Keratinocyte (primary cell): ENCODE results near the gene CELSR1. TPM values are rescaled to one million over a fixed set of nuclear protein-coding genes. Genes with fewer than 3 reads are reported as not detected.

Experiments used
- DNase-seq: peaks from one replicate; pipeline ENCODE4 v3.0.0-alpha.2; 2011; ENCODE audit warnings: low read depth, missing footprints, low spot score
- FAIRE-seq: peaks from 2 replicates; lab custom pipeline; 2011; peaks lifted over from hg19 to GRCh38; lab: Jason Lieb, UNC
- H2AFZ ChIP-seq: 2 replicates; pipeline ENCODE4 v1.6.0; 2012; ENCODE audit warnings: low read length, control low read depth, inconsistent platforms; ENCODE audit not compliant: control insufficient read depth
- H3K27ac ChIP-seq: 2 replicates; pipeline ENCODE4 v1.5.1; 2011; ENCODE audit warnings: low read length; ENCODE audit not compliant: control insufficient read depth, insufficient read depth
- H3K27me3 ChIP-seq: 3 replicates; pipeline ENCODE4 v1.6.0; 2011; ENCODE audit warnings: low read length; ENCODE audit not compliant: control insufficient read depth, insufficient read depth; ENCODE audit errors: extremely low read depth
- H3K36me3 ChIP-seq, 2 experiments: 2 replicates in 1 of 2; 3 replicates in 1 of 2; pipeline ENCODE4 v1.5.1; 2011; ENCODE audit warnings: low read length in 2 of 2, mild to moderate bottlenecking in 1 of 2; ENCODE audit not compliant: control insufficient read depth in 2 of 2, insufficient read depth in 2 of 2; ENCODE audit errors: extremely low read depth in 1 of 2
- H3K4me1 ChIP-seq: 3 replicates; pipeline ENCODE4 v1.5.1; 2011; ENCODE audit warnings: low read length; ENCODE audit not compliant: control insufficient read depth, insufficient read depth; ENCODE audit errors: extremely low read depth
- H3K4me2 ChIP-seq: 3 replicates; pipeline ENCODE4 v1.6.0; 2011; ENCODE audit warnings: low read depth, low read length; ENCODE audit not compliant: control insufficient read depth, insufficient read depth; ENCODE audit errors: extremely low read depth
- H3K4me3 ChIP-seq, 3 experiments: fragments of 200-600 bp in 1 of 3; sonication (generic) in 1 of 3; 2 replicates in 2 of 3; 3 replicates in 1 of 3; pipeline ENCODE4 v1.5.1; 2011 to 2016; ENCODE audit warnings: low read length in 3 of 3, mild to moderate bottlenecking in 3 of 3, control low read depth in 2 of 3, inconsistent platforms in 1 of 3, low read depth in 1 of 3, mixed read lengths in 1 of 3, mixed run types in 1 of 3, moderate library complexity in 1 of 3; ENCODE audit not compliant: control insufficient read depth in 2 of 3, insufficient read depth in 2 of 3; ENCODE audit errors: extremely low read depth in 1 of 3
- H3K79me2 ChIP-seq: 2 replicates; pipeline ENCODE4 v1.6.0; 2012; ENCODE audit warnings: low read length; ENCODE audit not compliant: control insufficient read depth, insufficient read depth
- H3K9ac ChIP-seq: 3 replicates; pipeline ENCODE4 v1.6.0; 2011; ENCODE audit warnings: low read length; ENCODE audit not compliant: control insufficient read depth, insufficient read depth; ENCODE audit errors: extremely low read depth
- H3K9me1 ChIP-seq: 3 replicates; pipeline ENCODE4 v1.6.0; 2011; ENCODE audit warnings: low read length; ENCODE audit not compliant: control insufficient read depth, insufficient read depth; ENCODE audit errors: extremely low read depth
- H3K9me3 ChIP-seq: 2 replicates; pipeline ENCODE4 v1.5.1; 2012; ENCODE audit warnings: low read depth, low read length; ENCODE audit not compliant: control insufficient read depth
- H4K20me1 ChIP-seq: 3 replicates; pipeline ENCODE4 v1.6.0; 2011; ENCODE audit warnings: low read length; ENCODE audit not compliant: control insufficient read depth, insufficient read depth; ENCODE audit errors: extremely low read depth
- CTCF ChIP-seq, 3 experiments: IDR thresholded peaks in 1 of 3; conservative IDR thresholded peaks in 1 of 3; optimal IDR thresholded peaks in 1 of 3; 2 replicates in 2 of 3; 3 replicates in 1 of 3; pipeline versions ENCODE3 to v1.5.1; 2011; ENCODE audit warnings: low read length in 3 of 3, mild to moderate bottlenecking in 3 of 3, moderate library complexity in 2 of 3, control low read depth in 1 of 3, inconsistent platforms in 1 of 3; ENCODE audit not compliant: insufficient read depth in 2 of 3; ENCODE audit errors: extremely low read depth in 1 of 3
- EZH2 ChIP-seq: IDR thresholded peaks from one replicate; pipeline ENCODE4 v1.6.1; 2012; ENCODE audit warnings: inconsistent platforms, mild to moderate bottlenecking, low read length, moderate library complexity
- dilution Hi-C: fragments of 300-500 bp; cut with MboI; formaldehyde crosslinking; loops from one replicate; pipeline ENCODE4 v1.7.0; 2020; ENCODE audit warnings: low sequenced_read_pairs; ENCODE audit not compliant: extremely low pct_ligation_motif_present
- polyA plus RNA-seq, 5 experiments: library from polyadenylated mRNA; depleted of rRNA in 3 of 5; stranded (reverse) in 3 of 5; stranded (forward) in 1 of 5; unstranded in 1 of 5; fragments of >200 nt; gene quantifications; 1 replicate in 1 of 5; 2 replicates in 3 of 5; 3 replicates in 1 of 5; pipeline versions ENCODE4 v1.2.1 to v1.2.3, GENCODE V29; 2011 to 2012; ENCODE audit warnings: missing spikeins in 2 of 5, low read depth in 1 of 5, low replicate concordance in 1 of 5

CELSR1 gene
- polyA plus RNA-seq, 1 donor (not counting 4 experiments of a cell fraction or from before 2014, with no cell fraction given): 16.1 TPM

- Histone ChIP-seq H3K9me3 (no peaks in the 10 kb centered on the region), H2AFZ (no peak overlapping the region), H3K27me3 (no peaks in the 10 kb centered on the region), H3K4me3 (no peak overlapping the region), H4K20me1 (no peaks in the 10 kb centered on the region), H3K27ac (no peak overlapping the region), H3K36me3 (peaks cover 24 to 34% of the 10 kb centered on the region in 2 experiments), H3K4me2 (no peak overlapping the region), H3K9me1 (no peaks in the 10 kb centered on the region), H3K79me2 (peaks cover 38% of the 10 kb centered on the region), H3K4me1 (peaks cover 10% of the 10 kb centered on the region), H3K9ac (no peak overlapping the region)
- TF ChIP-seq CTCF (optimal IDR thresholded peaks at IDR 0.05 in 1 of 3, IDR thresholded peaks at IDR 0.05 in 1 of 3, conservative IDR thresholded peaks at IDR 0.05 in 1 of 3; ENCODE audit: extremely low read depth in 1 of 3, insufficient read depth in 2 of 3, low read length in 3 of 3): no peak
- no peak for TF ChIP-seq EZH2
- dilution Hi-C loops: no loop called here
- no peak for DNase-seq
- no peak for FAIRE-seq
These were observed 198.8 kb downstream of the CELSR1 start for GRCh38 chr22:46338636-46339035.

- Histone ChIP-seq H3K9ac (no peak overlapping the region), H3K9me3 (no peaks in the 10 kb centered on the region), H3K9me1 (no peaks in the 10 kb centered on the region), H3K4me1 (peaks cover 10% of the 10 kb centered on the region), H3K36me3 (peaks cover 20 to 29% of the 10 kb centered on the region in 2 experiments), H3K4me2 (no peak overlapping the region), H3K79me2 (peaks cover 38% of the 10 kb centered on the region), H3K27ac (no peak overlapping the region), H2AFZ (no peak overlapping the region), H3K4me3 (no peak overlapping the region), H4K20me1 (no peaks in the 10 kb centered on the region), H3K27me3 (no peaks in the 10 kb centered on the region)
- no peak for DNase-seq
- FAIRE-seq: no peak
- dilution Hi-C loops: no loop called here
- TF ChIP-seq EZH2: no peak
- TF ChIP-seq CTCF (optimal IDR thresholded peaks at IDR 0.05 in 1 of 3, IDR thresholded peaks at IDR 0.05 in 1 of 3, conservative IDR thresholded peaks at IDR 0.05 in 1 of 3; ENCODE audit: extremely low read depth in 1 of 3, insufficient read depth in 2 of 3, low read length in 3 of 3): no peak
These were observed 199.6 kb downstream of the CELSR1 start for GRCh38 chr22:46337870-46338269.
